GM12872 (cell line): Measurements from ENCODE around the gene WDR27.

ENCODE experiments used
- TF ChIP-seq, protein P1 (sequence below): IDR thresholded peaks from 3 replicates; pipeline ENCODE4 v1.5.1; 2011; ENCODE audit warnings: low read depth, mild to moderate bottlenecking, low read length, moderate library complexity; ENCODE audit not compliant: insufficient read depth

WDR27 gene

DNA sequence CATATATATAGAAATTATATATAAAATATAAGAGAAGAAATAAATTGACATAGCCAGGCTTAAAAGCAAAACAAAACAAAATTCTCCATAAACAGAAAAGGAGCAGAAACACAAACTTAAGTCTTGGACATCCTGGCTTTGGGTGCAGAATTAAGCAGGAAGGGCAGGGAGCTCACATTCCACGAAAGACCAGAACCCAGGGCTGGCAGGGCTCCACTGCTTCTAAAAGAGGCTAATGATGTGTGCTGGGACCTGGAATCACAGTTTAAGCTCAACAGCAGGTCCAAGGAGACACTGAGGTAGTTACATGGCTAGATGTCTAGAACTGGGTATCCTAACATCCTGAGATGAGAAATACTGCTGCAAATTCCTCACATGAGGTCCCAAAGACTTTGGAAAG, 210.3 kb downstream of the WDR27 start:
- TF ChIP-seq, protein P1, sequence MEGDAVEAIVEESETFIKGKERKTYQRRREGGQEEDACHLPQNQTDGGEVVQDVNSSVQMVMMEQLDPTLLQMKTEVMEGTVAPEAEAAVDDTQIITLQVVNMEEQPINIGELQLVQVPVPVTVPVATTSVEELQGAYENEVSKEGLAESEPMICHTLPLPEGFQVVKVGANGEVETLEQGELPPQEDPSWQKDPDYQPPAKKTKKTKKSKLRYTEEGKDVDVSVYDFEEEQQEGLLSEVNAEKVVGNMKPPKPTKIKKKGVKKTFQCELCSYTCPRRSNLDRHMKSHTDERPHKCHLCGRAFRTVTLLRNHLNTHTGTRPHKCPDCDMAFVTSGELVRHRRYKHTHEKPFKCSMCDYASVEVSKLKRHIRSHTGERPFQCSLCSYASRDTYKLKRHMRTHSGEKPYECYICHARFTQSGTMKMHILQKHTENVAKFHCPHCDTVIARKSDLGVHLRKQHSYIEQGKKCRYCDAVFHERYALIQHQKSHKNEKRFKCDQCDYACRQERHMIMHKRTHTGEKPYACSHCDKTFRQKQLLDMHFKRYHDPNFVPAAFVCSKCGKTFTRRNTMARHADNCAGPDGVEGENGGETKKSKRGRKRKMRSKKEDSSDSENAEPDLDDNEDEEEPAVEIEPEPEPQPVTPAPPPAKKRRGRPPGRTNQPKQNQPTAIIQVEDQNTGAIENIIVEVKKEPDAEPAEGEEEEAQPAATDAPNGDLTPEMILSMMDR: no peak

DNA sequence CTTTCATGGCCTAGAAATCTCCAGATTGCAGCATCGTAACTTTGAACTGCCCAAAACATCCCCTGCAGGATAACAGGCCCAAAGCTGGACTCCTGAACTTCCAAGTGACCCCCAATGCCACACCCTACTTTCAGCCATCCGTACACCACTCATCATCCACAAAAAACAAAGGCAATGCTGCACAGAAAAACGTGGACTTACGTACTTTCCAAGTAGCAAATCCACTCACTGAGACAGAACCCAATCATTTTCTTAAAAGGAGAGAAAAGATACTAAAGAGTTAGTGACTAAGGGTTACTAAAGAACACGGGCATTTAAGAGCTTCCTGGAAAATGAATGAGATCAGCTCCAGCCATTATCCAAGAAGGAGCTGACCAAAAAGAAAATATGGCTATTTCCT, 211.0 kb downstream of the WDR27 start:
- TF ChIP-seq, protein P1: no peak

DNA sequence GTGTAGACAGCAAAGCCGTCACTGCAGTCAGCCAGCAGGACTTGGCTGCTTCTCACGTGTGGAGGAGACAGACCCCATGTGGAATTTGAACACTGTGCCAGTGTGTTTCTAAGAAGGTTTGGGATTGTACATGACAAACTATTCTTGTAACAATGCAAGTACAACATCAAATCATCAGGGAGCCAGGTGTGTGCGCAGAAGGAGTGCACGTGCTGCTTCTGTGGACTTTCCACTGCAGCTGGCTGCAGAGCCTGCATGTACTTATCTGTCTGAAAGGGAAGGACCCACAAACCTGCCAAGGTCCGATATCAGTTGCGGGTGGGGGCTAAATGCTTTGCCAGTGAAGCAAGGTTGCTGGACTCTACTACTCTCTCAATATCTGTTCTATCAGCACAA, 211.6 kb downstream of the WDR27 start:
- TF ChIP-seq, protein P1: no peak

DNA sequence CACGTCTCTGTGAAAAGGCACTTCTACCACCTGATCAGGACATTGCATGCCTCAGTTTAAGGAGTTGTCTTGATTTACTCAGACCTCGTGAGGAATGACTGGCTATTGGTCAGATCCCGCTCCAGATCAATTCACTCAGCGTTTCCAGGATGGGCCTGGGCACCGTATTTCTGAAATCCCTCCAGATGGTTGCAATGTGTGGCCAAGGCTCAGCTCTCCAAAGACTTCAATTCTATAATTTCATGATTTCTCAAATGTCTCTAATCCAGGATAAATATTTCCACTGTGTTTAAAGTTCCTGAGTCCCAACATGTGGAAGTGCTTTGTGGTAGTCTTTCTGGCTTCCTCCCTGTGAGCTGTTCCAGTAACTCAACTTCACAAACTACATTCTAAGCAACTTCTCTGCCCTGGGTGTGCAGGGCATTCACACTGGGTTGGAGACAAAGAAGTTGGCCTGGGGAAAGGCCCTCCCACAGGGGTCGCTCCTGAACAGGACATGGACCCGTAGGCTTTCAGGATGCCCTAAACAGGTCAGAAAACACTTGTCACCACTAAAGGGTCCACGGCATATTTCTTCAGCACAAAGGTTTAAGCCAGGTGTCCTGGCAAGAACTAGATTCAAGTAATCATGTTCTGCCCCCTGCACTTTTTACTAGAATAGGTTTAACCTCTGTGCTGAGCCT, 212.1 kb downstream of the WDR27 start:
- TF ChIP-seq, protein P1: no peak

DNA sequence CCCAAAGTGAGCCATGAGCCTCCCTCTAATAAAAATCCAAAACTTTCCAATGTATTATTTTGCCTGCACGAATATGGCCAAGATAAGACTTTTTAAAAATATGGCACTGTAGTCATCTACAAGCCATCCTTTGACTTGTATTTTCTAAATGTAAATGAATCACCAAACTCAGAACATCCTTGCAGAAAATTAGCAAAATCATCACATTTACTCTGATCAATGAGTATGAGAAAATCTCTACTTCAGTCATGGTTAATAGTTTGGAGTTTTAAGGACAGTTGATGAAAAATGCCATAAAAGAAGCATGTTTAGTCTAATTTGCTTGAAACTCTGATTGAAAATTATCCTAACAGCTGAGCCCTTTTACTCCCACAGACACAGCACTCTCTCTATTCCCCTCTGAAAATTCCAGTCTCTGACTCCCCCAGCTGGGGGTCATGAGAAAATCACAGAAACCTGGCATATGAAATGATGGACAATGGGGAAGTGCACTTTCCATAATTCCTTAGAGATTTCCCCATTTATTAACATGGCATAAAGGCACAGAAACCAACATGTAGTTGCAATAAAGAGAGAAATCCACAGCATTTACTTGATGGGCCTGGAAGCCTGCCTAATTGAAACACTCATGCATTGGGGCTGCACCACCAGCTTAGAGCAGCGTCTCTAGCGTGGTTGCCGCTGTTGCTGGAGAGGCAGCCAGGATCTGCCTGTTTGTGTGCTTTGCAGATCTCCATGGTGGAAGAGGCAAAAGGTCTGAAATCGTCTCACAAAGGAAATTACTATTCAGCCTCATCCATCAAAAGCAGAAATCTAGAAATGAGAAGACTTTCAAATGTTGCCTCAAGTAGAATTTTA, 214.0 kb downstream of the WDR27 start:
- TF ChIP-seq, protein P1: no peak

DNA sequence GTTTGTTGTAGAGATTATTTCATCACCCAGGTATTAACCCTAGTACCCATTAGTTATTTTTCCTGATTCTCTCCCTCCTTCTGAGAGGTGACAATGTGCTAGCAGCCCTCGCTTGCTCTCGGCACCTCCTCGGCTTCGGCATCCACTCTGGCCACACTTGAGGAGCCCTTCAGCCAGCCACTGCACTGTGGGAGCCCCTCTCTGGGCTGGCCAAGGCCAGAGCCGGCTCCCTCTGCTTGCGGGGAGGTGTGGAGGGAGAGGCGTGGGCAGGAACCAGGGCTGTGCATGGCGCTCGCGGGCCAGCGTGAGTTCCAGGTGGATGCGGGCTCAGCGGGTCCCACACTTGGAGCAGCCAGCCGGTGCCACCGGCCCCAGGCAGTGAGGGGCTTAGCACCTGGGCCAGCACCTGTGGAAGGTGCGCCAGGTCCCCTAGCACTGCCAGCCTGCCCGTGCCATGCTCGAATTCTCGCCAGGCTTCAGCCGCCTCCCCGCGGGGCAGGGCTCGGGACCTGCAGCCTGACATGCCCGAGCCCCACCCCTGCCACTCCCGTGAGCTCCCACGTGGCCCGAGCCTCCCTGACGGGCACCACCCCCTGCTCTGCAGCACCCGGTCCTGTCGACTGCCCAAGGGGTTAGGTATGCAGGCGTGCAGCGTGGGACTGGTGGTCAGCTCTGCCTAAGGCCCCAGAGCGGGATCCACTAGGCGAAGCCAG, 221.9 kb downstream of the WDR27 start:
- TF ChIP-seq, protein P1: no peak

DNA sequence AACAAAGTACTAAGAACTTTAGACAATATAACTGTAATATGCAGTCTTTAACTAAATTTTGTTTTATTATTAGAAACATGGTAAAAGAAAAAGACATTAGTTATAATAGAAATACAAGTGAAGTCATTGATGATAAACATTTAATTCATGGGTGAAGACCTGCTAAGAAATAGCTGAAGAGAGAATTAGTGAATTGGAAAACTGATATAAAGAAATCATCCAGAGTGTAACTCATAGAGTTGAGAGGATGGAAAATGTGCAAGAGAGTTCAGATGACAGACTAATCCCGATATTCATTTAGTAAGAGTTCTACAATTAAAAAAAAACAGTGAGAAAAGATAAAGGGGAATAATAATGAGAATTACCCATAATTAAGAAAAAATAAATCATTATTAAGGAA, 227.5 kb downstream of the WDR27 start:
- TF ChIP-seq, protein P1: no peak
